B cell (primary cell): Measurements from ENCODE around the gene OXSR1. TPM values are rescaled to one million over a fixed set of nuclear protein-coding genes. Genes with fewer than 3 reads are reported as not detected.

Experiments used
- ATAC-seq: fragments of 200-7000 bp; cut with Tn5 transposase; one replicate; pipeline ENCODE4 v1.10.0; 2021; ENCODE audit warnings: low read depth, mild to moderate bottlenecking, moderate number of reproducible peaks, moderate library complexity
- CTCF ChIA-PET: fragments of 350-600 bp; sonication (Branson Sonifier 250); formaldehyde crosslinking; loops from one replicate; lab custom pipeline; 2021; ENCODE audit warnings: antibody characterized with exemption, inconsistent platforms; lab: Charles Lee
- POLR2A ChIA-PET: fragments of 350-600 bp; sonication (Branson Sonifier 250); formaldehyde crosslinking; loops from one replicate; lab custom pipeline; 2021; ENCODE audit warnings: antibody characterized with exemption; lab: Charles Lee
- DNase-seq: peaks from one replicate; pipeline ENCODE4 v3.0.0; 2013
- H2AFZ ChIP-seq: 2 replicates; pipeline ENCODE4 v1.6.1; 2012; ENCODE audit warnings: mild to moderate bottlenecking, low read depth, low read length; ENCODE audit not compliant: insufficient read depth, poor library complexity, severe bottlenecking
- H3K27ac ChIP-seq, 2 donors: 1 replicate in 1 of 2; 2 replicates in 1 of 2; pipeline ENCODE4 v1.5.1; 2012 to 2013; ENCODE audit warnings: low read length in 2 of 2, mild to moderate bottlenecking in 2 of 2, moderate library complexity in 1 of 2
- H3K27me3 ChIP-seq, 4 experiments: fragments of 200-600 bp in 1 of 4; sonication (generic) in 1 of 4; replicated peaks in 1 of 4; 1 replicate in 2 of 4; 2 replicates in 2 of 4; pipeline versions ENCODE4 v1.6.1 to v1.7.0; 2013 to 2016; ENCODE audit warnings: low read length in 3 of 4, mild to moderate bottlenecking in 2 of 4, mixed read lengths in 1 of 4, moderate library complexity in 1 of 4; ENCODE audit not compliant: insufficient read depth in 4 of 4, control insufficient read depth in 3 of 4; ENCODE audit errors: control extremely low read depth in 1 of 4
- H3K36me3 ChIP-seq, 2 experiments: replicated peaks in 1 of 2; 1 replicate in 1 of 2; 2 replicates in 1 of 2; pipeline versions ENCODE4 v1.6.1 to v1.7.1; 2013; ENCODE audit warnings: low read length in 1 of 2; ENCODE audit not compliant: insufficient read depth in 2 of 2, control insufficient read depth in 1 of 2; ENCODE audit errors: control extremely low read depth in 1 of 2, extremely low read depth in 1 of 2
- H3K4me1 ChIP-seq, 2 donors: fragments of 200-600 bp in 1 of 2; sonication (generic) in 1 of 2; 1 replicate in 1 of 2; 2 replicates in 1 of 2; pipeline versions ENCODE4 v1.5.1 to v1.6.1; 2013 to 2017; ENCODE audit warnings: low read length in 2 of 2; ENCODE audit not compliant: control insufficient read depth in 2 of 2, insufficient read depth in 2 of 2
- H3K4me2 ChIP-seq: replicated peaks from 2 replicates; pipeline ENCODE3; 2012; ENCODE audit warnings: mild to moderate bottlenecking, low read depth, low read length; ENCODE audit not compliant: poor library complexity, severe bottlenecking
- H3K4me3 ChIP-seq, 5 experiments: fragments of 200-600 bp in 1 of 5; sonication (generic) in 1 of 5; 1 replicate in 3 of 5; 2 replicates in 2 of 5; pipeline versions ENCODE4 v1.5.1 to v1.7.0; 2011 to 2016; ENCODE audit warnings: low read length in 4 of 5, mild to moderate bottlenecking in 4 of 5, low read depth in 2 of 5, control low read depth in 1 of 5, moderate library complexity in 1 of 5; ENCODE audit not compliant: insufficient read depth in 1 of 5; ENCODE audit errors: control extremely low read depth in 1 of 5, extremely low read depth in 1 of 5
- H3K79me2 ChIP-seq: fragments of 200-600 bp; sonication (generic); one replicate; pipeline ENCODE4 v1.6.0; 2016; ENCODE audit warnings: low read length; ENCODE audit not compliant: control insufficient read depth, insufficient read depth
- H3K9ac ChIP-seq: fragments of 200-600 bp; sonication (generic); 2 replicates; pipeline ENCODE4 v1.6.1; 2017; ENCODE audit warnings: mild to moderate bottlenecking, low read length, moderate library complexity
- H3K9me3 ChIP-seq, 3 donors: one replicate each; pipeline versions ENCODE4 v1.6.1 to v1.7.1; 2013; ENCODE audit warnings: low read length in 2 of 3; ENCODE audit not compliant: control insufficient read depth in 2 of 3, insufficient read depth in 1 of 3; ENCODE audit errors: control extremely low read depth in 1 of 3
- H4K20me1 ChIP-seq: 2 replicates; pipeline ENCODE4 v1.6.0; 2012; ENCODE audit warnings: mild to moderate bottlenecking, low read length; ENCODE audit not compliant: insufficient read depth, control insufficient read depth, poor library complexity, severe bottlenecking
- H3K27ac Mint-ChIP-seq: one replicate; pipeline ENCODE4 v1.8.0; 2021; ENCODE audit warnings: mixed read lengths
- H3K27me3 Mint-ChIP-seq: one replicate; pipeline ENCODE4 v1.8.0; 2021; ENCODE audit warnings: mixed read lengths
- H3K4me1 Mint-ChIP-seq: one replicate; pipeline ENCODE4 v1.8.0; 2021; ENCODE audit warnings: mixed read lengths
- H3K4me3 Mint-ChIP-seq: one replicate; pipeline ENCODE4 v1.8.0; 2021; ENCODE audit warnings: mixed read lengths
- H3K9me3 Mint-ChIP-seq: one replicate; pipeline ENCODE4 v1.8.0; 2022; ENCODE audit warnings: mixed read lengths; ENCODE audit not compliant: insufficient read depth
- EZH2 ChIP-seq: IDR thresholded peaks from 2 replicates; pipeline ENCODE4 v1.6.1; 2012; ENCODE audit warnings: borderline replicate concordance, low read depth, mild to moderate bottlenecking, moderate library complexity, low read length; ENCODE audit not compliant: insufficient read depth, poor library complexity, severe bottlenecking
- WGBS: methylation state at CpG from one replicate; pipeline ENCODE4 v1.1.5; 2013; ENCODE audit warnings: missing lambda C conversion rate; ENCODE audit not compliant: insufficient coverage; 5-methylcytosine and 5-hydroxymethylcytosine counted together
- intact Hi-C: fragments of 100-400 bp; cut with micrococcal nuclease; formaldehyde crosslinking; loops from one replicate; pipeline ENCODE4 v1.10.0; 2022
- polyA plus RNA-seq: library from polyadenylated mRNA; depleted of rRNA; stranded (reverse); fragments of >200 nt; gene quantifications from 2 replicates; pipeline ENCODE4 v1.2.3, GENCODE V29; 2012
- total RNA-seq, 2 donors: library from RNA; stranded (reverse); fragments of 120-200 nt in 1 of 2; gene quantifications; 1 replicate in 1 of 2; 2 replicates in 1 of 2; pipeline versions ENCODE4 v1.2.3 to v1.2.4, GENCODE V29; 2013 to 2022
- TF ChIP-seq, protein P1 (sequence below): fragments of 200-600 bp; IDR thresholded peaks from one replicate; pipeline ENCODE4 v1.8.0; 2022; ENCODE audit warnings: antibody characterized with exemption, mild to moderate bottlenecking

OXSR1 gene
- total and polyA plus RNA-seq, 2 donors (not counting 1 experiment from before 2014, with no cell fraction given), result 15.5 to 41.5 TPM

DNA sequence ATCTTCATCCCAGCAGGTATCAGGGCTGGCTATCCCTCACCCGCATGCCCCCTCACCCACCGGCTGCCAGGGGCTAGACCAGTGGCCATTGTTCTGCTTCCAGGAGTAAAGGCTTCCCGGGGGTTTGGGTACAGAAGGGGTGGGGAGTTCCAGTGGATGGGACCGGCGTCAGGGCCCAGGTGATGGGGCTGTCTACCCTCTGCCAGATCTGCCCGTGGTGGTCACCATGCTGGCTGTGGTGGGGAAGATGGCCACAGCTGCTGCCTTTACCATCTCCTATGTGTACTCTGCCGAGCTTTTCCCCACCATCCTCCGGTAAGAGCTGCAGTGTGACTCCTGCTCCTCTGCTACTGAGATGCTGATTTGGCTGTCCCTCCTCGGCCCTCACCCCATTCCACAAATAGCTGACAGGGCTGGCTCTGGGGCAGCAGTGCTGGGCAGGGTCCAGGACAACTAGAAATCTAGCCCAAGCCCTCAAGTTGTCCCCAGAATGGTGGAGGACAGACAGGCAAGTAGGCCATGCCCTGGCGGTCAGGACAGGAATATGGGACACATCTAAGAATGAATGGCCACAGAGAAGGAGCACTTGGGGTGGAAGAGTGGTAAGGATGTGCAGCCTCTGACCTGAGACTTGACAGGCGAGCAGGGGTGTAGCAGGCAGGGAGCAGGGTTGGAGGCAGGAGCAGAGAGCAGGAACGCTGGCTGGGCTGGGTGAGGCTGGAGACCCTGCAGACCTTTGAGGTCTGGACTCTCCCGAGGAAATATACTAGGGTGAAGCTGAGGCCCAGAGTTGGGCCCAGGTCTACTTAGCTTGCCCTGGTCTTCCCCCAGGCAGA is 111.0 kb downstream of the OXSR1 start:
- ATAC-seq, result no peak

More for the DNA sequence above, 111.0 kb downstream of the OXSR1 start:
- ChIA-PET POLR2A (no interaction called here), CTCF (no interaction called here)
- Mint-ChIP-seq H3K27ac (no peak overlapping the region), H3K4me1 (peaks cover 9% of the 10 kb centered on the region), H3K27me3 (no peaks in the 10 kb centered on the region), H3K4me3 (no peak overlapping the region), H3K9me3 (no peaks in the 10 kb centered on the region)
- TF ChIP-seq, protein P1, sequence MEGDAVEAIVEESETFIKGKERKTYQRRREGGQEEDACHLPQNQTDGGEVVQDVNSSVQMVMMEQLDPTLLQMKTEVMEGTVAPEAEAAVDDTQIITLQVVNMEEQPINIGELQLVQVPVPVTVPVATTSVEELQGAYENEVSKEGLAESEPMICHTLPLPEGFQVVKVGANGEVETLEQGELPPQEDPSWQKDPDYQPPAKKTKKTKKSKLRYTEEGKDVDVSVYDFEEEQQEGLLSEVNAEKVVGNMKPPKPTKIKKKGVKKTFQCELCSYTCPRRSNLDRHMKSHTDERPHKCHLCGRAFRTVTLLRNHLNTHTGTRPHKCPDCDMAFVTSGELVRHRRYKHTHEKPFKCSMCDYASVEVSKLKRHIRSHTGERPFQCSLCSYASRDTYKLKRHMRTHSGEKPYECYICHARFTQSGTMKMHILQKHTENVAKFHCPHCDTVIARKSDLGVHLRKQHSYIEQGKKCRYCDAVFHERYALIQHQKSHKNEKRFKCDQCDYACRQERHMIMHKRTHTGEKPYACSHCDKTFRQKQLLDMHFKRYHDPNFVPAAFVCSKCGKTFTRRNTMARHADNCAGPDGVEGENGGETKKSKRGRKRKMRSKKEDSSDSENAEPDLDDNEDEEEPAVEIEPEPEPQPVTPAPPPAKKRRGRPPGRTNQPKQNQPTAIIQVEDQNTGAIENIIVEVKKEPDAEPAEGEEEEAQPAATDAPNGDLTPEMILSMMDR, result no peak
- TF ChIP-seq EZH2, result no peak
- H3K9me3 ChIP-seq, result no peaks in the 10 kb centered on the region
- no peak overlapping the region for H2AFZ ChIP-seq
- intact Hi-C loops, result no loop called here
- no peak overlapping the region for H3K27ac ChIP-seq
- H3K27me3 ChIP-seq, result no peaks in the 10 kb centered on the region
- no peaks in the 10 kb centered on the region for H3K79me2 ChIP-seq
- DNase-seq, result no peak
- H3K4me2 ChIP-seq, result no peak overlapping the region
- no peak overlapping the region for H3K9ac ChIP-seq
- H4K20me1 ChIP-seq, result no peaks in the 10 kb centered on the region
- WGBS, result 97% methylated on average over 13 of the region's 13 CpGs
- peaks cover 0 to 7% of the 10 kb centered on the region in 2 donors for H3K4me1 ChIP-seq
- no peak overlapping the region for H3K4me3 ChIP-seq
- no peaks in the 10 kb centered on the region for H3K36me3 ChIP-seq
